Loucy (cell line): ENCODE data around the gene PFN4.
A peak's percentile ranks its signal among the peaks of the same experiment; 100 is the strongest.

Experiments used
- H2AFZ ChIP-seq: fragments of 200-600 bp; sonication (generic); 2 replicates; pipeline ENCODE4 v1.6.0; 2016; ENCODE audit warnings: antibody characterized with exemption, mild to moderate bottlenecking, low read length, moderate library complexity
- H3F3A ChIP-seq: fragments of 200-600 bp; 2 replicates; pipeline ENCODE4 v1.6.0; 2016; ENCODE audit warnings: antibody characterized with exemption, low read depth, mild to moderate bottlenecking
- H3K27me3 ChIP-seq: fragments of 200-600 bp; sonication (generic); 2 replicates; pipeline ENCODE4 v1.6.1; 2014; ENCODE audit warnings: low read length, mild to moderate bottlenecking; ENCODE audit not compliant: insufficient read depth, poor library complexity, severe bottlenecking
- H3K36me3 ChIP-seq: fragments of 200-600 bp; sonication (generic); 2 replicates; pipeline ENCODE4 v1.6.1; 2016; ENCODE audit warnings: low read length; ENCODE audit not compliant: insufficient read depth
- H3K4me1 ChIP-seq: fragments of 200-600 bp; sonication (generic); 2 replicates; pipeline ENCODE4 v1.5.1; 2014; ENCODE audit warnings: low read length, mild to moderate bottlenecking; ENCODE audit not compliant: insufficient read depth, poor library complexity, severe bottlenecking
- H3K4me2 ChIP-seq: fragments of 200-600 bp; sonication (generic); 2 replicates; pipeline ENCODE4 v1.6.0; 2014; ENCODE audit warnings: antibody characterized with exemption, low read length, low read depth, mild to moderate bottlenecking; ENCODE audit not compliant: poor library complexity, severe bottlenecking
- H3K4me3 ChIP-seq: fragments of 200-600 bp; sonication (generic); 2 replicates; pipeline ENCODE4 v1.5.1; 2014; ENCODE audit warnings: low read length, mild to moderate bottlenecking, mixed read lengths; ENCODE audit not compliant: poor library complexity, severe bottlenecking
- H3K79me2 ChIP-seq: fragments of 200-600 bp; sonication (generic); 2 replicates; pipeline ENCODE4 v1.6.1; 2014; ENCODE audit warnings: low read length; ENCODE audit not compliant: insufficient read depth
- H3K9ac ChIP-seq: fragments of 200-600 bp; sonication (generic); 2 replicates; pipeline ENCODE4 v1.6.0; 2014; ENCODE audit warnings: mild to moderate bottlenecking, low read depth, low read length, moderate library complexity; ENCODE audit not compliant: poor library complexity, severe bottlenecking
- H3K9me2 ChIP-seq: fragments of 200-600 bp; sonication (generic); replicated peaks from 2 replicates; pipeline ENCODE4 v1.6.1; 2016; ENCODE audit warnings: low read depth, low read length, mixed read lengths
- H3K9me3 ChIP-seq: fragments of 200-600 bp; sonication (generic); 2 replicates; pipeline ENCODE4 v1.6.1; 2014; ENCODE audit warnings: mild to moderate bottlenecking, antibody characterized with exemption, low read length, low read depth; ENCODE audit not compliant: insufficient read depth
- H4K20me1 ChIP-seq: fragments of 200-600 bp; sonication (generic); 2 replicates; pipeline ENCODE4 v1.6.0; 2014; ENCODE audit warnings: antibody characterized with exemption, low read length, mild to moderate bottlenecking; ENCODE audit not compliant: insufficient read depth, poor library complexity, severe bottlenecking
- EZH2phosphoT487 ChIP-seq: fragments of 200-600 bp; IDR thresholded peaks from 2 replicates; pipeline ENCODE4 v1.6.1; 2018; ENCODE audit warnings: antibody characterized with exemption, mild to moderate bottlenecking, moderate library complexity, borderline replicate concordance
- TF ChIP-seq, protein P1 (sequence below): fragments of 200-600 bp; sonication (generic); conservative IDR thresholded peaks from 2 replicates; pipeline ENCODE4 v1.5.1; 2014; ENCODE audit warnings: mild to moderate bottlenecking, antibody characterized with exemption, low read length

The PFN4 gene

GRCh38 chr2:24082787-24083566 lies 40.2 kb downstream of the PFN4 start:
- H3K79me2 ChIP-seq = peaks cover 12% of the 10 kb centered on the region; the same call in 1 of the 2 replicates
- peaks cover 4% of the 10 kb centered on the region; the same call in 1 of the 2 replicates for H3F3A ChIP-seq
- no peaks in the 10 kb centered on the region for H3K27me3 ChIP-seq
- H4K20me1 ChIP-seq = no peaks in the 10 kb centered on the region
- H3K9ac ChIP-seq = peak overlapping the region; percentile 96
- no peaks in the 10 kb centered on the region for H3K9me2 ChIP-seq
- no peaks in the 10 kb centered on the region for H3K9me3 ChIP-seq
- no peaks in the 10 kb centered on the region for H3K36me3 ChIP-seq
- H3K4me3 ChIP-seq = peak overlapping the region; percentile 75
- peaks cover 18% of the 10 kb centered on the region for H3K4me1 ChIP-seq
- H3K4me2 ChIP-seq = peak overlapping the region; percentile 93
- TF ChIP-seq, protein P1, sequence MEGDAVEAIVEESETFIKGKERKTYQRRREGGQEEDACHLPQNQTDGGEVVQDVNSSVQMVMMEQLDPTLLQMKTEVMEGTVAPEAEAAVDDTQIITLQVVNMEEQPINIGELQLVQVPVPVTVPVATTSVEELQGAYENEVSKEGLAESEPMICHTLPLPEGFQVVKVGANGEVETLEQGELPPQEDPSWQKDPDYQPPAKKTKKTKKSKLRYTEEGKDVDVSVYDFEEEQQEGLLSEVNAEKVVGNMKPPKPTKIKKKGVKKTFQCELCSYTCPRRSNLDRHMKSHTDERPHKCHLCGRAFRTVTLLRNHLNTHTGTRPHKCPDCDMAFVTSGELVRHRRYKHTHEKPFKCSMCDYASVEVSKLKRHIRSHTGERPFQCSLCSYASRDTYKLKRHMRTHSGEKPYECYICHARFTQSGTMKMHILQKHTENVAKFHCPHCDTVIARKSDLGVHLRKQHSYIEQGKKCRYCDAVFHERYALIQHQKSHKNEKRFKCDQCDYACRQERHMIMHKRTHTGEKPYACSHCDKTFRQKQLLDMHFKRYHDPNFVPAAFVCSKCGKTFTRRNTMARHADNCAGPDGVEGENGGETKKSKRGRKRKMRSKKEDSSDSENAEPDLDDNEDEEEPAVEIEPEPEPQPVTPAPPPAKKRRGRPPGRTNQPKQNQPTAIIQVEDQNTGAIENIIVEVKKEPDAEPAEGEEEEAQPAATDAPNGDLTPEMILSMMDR = no peak
- no peak for TF ChIP-seq EZH2phosphoT487
- H2AFZ ChIP-seq = peak overlapping the region; percentile 86; the same call in 1 of the 2 replicates

GRCh38 chr2:24080701-24081100 lies 42.4 kb downstream of the PFN4 start:
- Histone ChIP-seq H4K20me1 (no peaks in the 10 kb centered on the region), H3K4me1 (peaks cover 27% of the 10 kb centered on the region), H3K4me3 (no peak overlapping the region), H3K4me2 (no peak overlapping the region), H3K36me3 (no peaks in the 10 kb centered on the region), H3K79me2 (peaks cover 19% of the 10 kb centered on the region), H2AFZ (no peak overlapping the region), H3F3A (no peaks in the 10 kb centered on the region; the same call in 1 of the 2 replicates), H3K9me2 (no peaks in the 10 kb centered on the region), H3K27me3 (no peaks in the 10 kb centered on the region), H3K9me3 (no peaks in the 10 kb centered on the region), H3K9ac (no peak overlapping the region)
- TF ChIP-seq EZH2phosphoT487 = no peak

- no peaks in the 10 kb centered on the region for H3K36me3 ChIP-seq
- H3K79me2 ChIP-seq = peaks cover 40% of the 10 kb centered on the region
- no peaks in the 10 kb centered on the region for H3K9me3 ChIP-seq
- TF ChIP-seq, protein P1 = no peak
- no peak for TF ChIP-seq EZH2phosphoT487
- no peaks in the 10 kb centered on the region for H3K9me2 ChIP-seq
- no peaks in the 10 kb centered on the region; the same call in 1 of the 2 replicates for H3F3A ChIP-seq
- H3K9ac ChIP-seq = peak overlapping the region; percentile 78
- H2AFZ ChIP-seq = no peak overlapping the region
- H3K4me2 ChIP-seq = peak overlapping the region; percentile 75
- peaks cover 38% of the 10 kb centered on the region for H3K4me1 ChIP-seq
- H3K27me3 ChIP-seq = no peaks in the 10 kb centered on the region
- peak overlapping the region; percentile 77 for H3K4me3 ChIP-seq
- H4K20me1 ChIP-seq = peaks cover 16% of the 10 kb centered on the region
Measured at GRCh38 chr2:24077879-24078278, 45.3 kb downstream of the PFN4 start.
